Loucy (cell line): ENCODE measurements around the gene TEX48.

ENCODE experiments used
- EZH2phosphoT487 ChIP-seq: fragments of 200-600 bp; IDR thresholded peaks from 2 replicates; pipeline ENCODE4 v1.6.1; 2018; ENCODE audit warnings: antibody characterized with exemption, mild to moderate bottlenecking, moderate library complexity, borderline replicate concordance
- TF ChIP-seq, protein P1 (sequence below): fragments of 200-600 bp; sonication (generic); conservative IDR thresholded peaks from 2 replicates; pipeline ENCODE4 v1.5.1; 2014; ENCODE audit warnings: mild to moderate bottlenecking, antibody characterized with exemption, low read length

DNA sequence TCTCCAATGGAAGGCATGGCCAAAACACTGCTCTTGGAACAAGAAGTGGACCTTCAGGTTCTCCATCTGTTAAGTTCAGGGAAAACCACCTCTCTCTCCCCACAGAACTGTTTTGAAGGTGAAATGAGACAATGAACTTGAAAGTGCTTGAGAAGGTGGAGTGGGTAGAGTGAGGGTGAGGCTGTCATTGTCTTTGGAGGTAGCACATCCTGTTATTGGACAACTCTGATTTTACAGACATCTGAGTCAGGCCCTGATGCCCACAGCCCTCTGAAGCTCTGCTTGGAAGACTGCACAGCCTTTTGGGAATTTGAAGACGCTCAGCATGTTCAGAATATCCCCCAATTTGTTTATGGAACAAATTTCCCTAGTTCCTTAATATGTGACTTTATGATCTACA lies 27.6 kb upstream of the TEX48 start:
- TF ChIP-seq EZH2phosphoT487: no peak
- TF ChIP-seq, protein P1, sequence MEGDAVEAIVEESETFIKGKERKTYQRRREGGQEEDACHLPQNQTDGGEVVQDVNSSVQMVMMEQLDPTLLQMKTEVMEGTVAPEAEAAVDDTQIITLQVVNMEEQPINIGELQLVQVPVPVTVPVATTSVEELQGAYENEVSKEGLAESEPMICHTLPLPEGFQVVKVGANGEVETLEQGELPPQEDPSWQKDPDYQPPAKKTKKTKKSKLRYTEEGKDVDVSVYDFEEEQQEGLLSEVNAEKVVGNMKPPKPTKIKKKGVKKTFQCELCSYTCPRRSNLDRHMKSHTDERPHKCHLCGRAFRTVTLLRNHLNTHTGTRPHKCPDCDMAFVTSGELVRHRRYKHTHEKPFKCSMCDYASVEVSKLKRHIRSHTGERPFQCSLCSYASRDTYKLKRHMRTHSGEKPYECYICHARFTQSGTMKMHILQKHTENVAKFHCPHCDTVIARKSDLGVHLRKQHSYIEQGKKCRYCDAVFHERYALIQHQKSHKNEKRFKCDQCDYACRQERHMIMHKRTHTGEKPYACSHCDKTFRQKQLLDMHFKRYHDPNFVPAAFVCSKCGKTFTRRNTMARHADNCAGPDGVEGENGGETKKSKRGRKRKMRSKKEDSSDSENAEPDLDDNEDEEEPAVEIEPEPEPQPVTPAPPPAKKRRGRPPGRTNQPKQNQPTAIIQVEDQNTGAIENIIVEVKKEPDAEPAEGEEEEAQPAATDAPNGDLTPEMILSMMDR: no peak
